GDM1 (cell line): ENCODE data around the gene CXXC5.

ENCODE experiments used
- DNase-seq: peaks from one replicate; lab custom pipeline; 2025; lab: John Stamatoyannopoulos, UW

CXXC5 gene

DNA sequence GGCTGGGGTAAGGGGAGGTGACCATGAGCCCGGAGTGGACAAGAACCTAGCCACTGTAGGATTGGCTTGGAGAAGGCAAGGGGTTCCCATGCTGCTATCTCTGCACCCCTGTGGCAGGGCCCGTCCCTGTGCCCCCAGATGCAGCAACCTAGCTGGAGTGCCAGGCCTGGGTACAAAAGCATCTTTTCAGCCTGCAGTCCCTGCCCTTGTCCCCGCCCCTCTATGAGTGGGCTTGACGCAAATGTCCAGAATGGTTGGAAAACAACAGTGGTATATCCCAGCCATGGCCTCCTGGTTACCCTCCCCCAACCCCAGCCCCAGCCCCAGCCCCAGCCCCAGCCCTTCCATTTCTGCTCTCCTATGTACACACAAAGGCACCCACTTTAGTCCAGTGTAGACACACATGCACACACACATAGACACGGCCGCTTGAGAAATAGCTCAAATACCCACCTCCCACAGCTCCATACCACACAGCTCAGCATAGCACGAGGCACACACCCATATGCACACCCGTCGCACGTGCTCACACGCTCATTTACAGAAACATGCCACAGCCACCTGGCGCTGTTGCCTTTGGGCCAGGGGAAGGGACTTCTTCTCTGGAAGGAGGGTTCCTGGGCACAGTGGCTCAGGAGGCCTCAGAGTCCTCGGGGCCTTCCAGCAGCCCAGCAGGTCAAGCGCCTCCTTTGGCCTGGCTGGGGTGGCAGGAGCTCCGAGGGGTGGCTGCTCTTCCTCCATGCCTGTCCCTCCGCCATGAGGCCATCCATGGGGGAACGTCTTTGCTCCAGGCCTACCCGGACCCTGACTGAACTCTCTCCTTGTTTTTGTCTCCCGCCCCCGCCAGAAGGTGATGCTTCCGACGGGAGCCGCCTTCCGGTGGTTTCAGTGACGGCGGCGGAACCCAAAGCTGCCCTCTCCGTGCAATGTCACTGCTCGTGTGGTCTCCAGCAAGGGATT, 34.1 kb downstream of the CXXC5 start:
- DNase-seq, result no peak

DNA sequence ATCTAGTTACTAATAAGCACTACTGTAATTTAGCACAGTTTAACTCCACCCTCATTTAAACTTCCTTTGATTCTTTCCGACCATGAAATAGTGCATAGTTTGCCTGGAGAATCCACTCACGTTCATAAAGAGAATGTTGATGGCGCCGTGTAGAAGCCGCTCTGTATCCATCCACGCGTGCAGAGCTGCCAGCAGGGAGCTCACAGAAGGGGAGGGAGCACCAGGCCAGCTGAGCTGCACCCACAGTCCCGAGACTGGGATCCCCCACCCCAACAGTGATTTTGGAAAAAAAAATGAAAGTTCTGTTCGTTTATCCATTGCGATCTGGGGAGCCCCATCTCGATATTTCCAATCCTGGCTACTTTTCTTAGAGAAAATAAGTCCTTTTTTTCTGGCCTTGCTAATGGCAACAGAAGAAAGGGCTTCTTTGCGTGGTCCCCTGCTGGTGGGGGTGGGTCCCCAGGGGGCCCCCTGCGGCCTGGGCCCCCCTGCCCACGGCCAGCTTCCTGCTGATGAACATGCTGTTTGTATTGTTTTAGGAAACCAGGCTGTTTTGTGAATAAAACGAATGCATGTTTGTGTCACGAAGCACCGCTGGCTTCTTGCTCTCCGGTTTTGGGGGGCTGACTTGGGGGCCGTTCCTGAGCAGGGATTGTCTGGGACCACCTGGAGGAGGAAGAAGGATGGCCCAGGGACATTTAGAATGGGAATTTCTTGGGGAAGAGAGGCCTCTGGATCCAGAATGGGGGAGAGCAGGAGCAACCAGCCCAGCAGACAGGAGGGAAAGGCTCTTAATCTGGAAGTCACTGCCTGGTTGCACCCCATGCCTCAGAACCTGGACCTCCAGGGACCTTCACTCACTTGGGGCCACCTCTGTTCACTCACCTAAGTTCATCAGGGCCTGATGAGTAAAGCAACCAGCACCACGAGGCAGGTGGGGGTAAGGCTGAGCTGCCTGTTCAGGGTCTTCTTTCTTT, 35.4 kb downstream of the CXXC5 start:
- DNase-seq, result no peak

DNA sequence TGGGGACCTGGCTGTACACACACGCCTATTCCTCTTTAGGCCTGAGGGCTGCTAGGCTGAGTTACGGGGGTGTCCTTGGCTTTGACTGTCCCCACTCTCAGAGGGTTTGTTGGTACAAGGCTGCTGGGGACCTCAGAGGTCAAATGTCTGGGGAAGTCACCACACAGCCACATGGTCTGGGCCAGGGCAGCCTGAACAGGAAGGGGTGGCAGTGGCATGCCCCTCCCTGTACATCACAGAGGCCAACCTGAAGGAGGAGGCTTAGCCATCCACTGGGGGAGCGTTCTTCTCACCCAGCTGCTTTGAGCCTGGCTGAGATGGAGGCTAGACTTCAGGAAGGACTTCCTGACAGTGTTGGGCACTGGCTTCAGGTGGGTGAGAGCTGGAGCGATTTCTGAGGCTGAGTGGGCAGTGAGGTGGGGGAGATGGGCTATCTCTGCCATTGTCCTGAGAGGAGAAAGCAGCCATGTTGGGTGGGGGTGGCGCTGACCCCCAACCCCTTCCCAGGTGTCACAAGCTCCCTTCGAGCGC, 36.3 kb downstream of the CXXC5 start:
- no peak for DNase-seq

DNA sequence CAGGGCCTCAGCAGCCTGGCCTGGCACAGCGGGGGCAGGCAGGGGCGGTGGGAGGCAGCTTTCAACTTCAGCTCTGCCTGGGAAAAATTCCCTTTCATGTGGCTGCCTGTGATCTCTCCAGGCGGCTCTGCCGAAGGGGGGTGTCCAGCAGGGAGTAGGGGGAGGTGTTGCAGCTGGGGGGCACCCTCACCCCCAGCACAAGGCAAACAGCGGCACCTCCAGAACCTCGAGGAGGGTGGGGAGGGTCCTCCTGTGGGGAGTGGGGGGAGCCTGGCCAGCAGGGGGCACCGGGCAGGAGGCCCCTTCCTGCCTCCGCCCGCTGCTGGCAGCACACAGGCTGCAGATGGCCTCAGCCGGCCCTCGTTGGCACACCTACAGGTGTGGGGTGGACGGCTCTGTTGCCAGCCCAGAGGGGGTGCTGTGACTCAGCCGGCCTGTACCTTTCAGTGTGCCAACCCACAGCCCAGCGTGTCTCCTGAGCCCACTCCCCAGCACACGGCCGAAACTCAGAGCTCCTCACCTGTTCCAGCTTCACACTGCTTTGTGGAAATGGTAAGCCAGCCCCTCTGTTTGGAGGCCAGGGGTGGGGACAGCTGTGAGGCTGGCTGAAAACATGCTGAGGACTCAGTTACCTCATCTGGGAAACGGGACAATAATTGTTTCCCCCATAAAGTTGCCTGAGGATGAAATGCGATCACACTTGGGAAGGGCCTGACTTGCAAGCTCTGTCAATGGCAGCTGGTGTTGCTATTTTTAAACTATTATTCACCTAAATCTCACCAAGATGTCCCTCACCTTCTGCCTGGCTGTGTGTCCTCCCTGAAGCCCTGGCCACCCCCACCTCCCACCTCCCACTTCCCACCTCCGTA, 37.0 kb downstream of the CXXC5 start:
- no peak for DNase-seq

DNA sequence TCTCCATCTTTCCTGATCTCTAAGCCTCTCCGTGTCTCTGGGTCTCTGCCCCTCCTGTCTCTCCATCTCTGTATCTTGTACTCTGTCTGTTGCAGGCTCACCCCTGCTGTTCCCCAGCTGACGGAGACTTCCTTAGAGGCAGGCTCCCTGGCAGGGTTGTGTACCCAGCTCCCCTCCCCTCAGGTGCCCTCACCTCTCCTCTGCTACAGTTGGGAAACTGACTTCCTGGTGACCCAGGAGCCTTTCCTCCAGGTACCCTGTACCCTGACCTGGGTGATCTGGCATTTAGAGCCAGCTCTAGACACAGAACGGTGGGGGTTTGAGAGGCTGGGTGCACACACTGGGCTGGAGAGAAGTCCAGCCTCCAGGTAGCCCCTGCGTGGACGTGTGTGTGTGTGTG, 37.7 kb downstream of the CXXC5 start:
- DNase-seq, result no peak

DNA sequence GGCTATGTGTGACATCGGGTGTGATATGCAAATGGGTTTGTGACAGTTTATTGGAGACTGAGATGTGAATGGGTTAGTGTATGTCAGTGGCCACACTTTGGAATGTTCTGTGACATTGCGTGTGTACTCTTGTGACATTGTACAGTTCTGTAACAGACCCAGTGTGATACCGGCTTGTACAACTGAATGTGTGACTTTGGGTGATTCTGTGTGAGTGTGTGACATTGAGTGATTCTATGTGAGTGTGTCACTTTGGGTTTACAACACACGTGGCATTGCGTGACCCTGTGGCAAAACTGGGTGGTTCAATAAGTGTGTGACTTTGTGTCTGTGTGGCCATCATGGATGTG, 38.2 kb downstream of the CXXC5 start:
- no peak for DNase-seq

DNA sequence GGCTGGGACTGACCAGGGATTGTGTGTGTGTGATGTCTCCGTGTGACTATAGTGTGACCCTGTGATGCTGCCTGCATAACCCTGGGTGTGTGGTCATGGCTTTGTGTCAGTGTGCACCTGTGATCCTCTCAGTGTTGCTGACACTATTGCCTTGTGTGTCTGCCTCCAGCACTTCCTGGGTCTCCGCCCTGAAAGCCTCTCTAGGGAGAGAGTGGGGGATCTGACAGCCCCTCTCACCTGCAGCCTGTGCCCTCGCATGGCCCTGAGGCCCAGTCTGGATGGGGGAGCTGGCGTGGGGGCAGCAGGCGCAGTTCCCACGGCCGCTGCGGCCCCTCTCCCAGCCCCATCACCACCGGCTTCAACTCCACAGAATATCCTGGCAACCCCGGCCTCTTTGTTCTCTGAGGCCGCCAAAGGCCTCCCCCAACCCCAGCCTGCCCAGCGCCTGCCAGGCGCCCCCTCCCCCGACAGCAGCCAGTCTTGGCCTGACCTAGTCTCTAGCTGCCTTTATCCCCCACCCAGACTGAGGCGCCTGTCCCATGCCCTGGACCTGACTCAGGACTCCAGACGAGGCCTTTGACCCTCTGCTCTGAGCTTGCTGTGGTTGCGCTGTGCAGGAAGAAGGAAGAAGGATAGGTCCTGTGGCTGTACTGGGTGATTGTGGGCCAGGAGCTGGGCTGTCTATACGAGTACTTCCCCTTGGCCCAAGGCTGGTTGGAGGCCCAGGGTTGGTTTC, 38.7 kb downstream of the CXXC5 start:
- no peak for DNase-seq

DNA sequence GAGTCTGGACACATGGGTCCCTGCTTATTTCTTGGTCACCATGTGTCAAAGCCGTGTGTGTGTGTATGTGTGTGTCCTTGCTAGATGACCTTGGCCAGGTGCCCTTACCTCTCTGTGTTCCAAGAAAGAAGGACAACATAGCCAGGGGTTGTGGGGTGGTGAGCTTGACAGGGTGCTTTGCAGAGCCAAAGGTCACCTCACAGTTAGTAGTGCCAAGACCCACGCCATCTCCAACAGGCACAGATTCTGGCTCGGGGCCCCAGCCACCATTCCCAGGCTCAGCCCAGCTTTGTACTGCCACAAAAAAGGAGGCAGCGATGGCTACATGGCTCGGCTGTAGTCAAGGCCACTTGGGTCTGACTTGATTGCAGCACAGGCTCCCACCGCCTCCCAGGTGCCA, 39.5 kb downstream of the CXXC5 start:
- no peak for DNase-seq

DNA sequence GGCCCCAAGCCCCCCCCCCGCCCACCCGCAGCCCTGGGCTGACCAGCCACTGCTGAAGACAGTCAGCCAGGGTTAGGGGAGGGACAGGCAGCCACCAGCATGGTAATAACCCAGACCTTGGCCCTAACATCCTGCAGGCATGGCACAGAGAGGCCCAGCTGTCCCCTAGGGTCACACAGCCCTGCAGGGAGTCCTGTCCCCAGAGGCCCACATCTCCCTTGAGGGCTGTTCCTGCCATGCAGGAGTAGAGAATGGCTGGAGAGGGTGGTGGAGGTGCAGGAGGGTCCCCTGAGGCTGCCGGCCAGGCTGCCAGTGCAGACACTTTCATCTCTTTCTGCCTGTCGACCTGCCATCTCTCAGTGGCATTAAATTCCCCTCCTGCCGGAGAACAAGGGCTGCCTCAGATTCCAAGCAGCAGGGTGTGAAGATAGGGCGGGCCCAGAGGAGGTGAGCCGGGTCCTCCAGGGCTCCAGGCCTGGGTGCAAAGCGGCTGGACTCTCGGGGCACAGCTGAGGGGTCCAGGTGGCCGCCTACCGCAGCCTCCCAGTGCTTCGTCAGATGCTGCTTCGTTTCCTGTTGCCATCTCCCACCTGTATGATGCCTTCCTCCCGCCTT, 40.0 kb downstream of the CXXC5 start:
- no peak for DNase-seq

DNA sequence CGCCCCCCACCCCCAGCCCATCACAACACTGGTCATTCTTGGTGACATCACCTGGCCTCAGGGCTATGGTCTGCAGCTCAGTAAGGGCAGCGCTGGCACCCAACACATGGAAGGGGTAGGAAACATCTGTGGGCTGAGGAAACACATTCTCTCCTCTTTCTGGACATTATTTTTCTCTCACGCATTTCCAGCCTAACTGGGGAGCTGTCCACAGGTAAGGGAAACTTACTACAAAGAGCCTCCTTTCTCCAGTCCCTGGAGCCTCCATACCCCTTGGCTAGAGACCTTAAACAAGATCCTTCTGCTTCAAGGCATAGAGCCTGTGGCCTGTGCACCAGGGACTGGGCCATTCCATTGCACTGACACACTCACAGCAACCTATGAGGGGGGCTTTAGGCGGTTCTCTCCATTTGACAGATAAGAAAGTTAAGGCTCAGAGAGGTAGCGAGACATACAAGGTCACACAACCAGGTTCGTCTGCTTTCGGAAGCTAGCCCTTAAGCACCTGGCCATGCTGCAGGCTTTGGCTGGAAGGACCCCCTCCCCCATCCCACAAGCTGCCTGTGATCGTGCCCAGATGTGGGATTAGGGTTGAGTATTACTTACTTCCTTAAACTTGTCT, 40.7 kb downstream of the CXXC5 start:
- no peak for DNase-seq

DNA sequence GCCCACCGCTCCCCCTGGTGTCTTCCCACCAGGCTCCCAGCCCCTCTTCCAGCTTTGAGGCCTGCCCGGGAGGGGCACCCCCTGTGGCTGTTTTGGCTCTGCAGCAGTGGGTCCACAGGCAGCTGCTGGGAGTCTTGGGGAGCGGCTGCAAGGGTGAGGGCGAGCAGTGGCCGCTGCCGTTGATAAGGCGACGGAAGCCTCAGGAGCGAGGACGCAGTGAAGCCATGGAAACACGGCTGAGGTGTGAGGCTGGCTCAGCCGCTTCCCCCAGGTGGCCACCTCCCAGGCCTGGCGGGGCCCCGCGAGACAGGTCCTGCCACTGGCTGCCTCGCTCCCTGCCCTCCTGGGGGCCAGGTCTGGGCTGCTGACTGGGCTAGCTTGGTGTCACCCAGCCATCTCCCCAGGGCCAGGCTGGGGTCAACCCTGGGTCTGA, 41.5 kb downstream of the CXXC5 start:
- DNase-seq, result no peak

DNA sequence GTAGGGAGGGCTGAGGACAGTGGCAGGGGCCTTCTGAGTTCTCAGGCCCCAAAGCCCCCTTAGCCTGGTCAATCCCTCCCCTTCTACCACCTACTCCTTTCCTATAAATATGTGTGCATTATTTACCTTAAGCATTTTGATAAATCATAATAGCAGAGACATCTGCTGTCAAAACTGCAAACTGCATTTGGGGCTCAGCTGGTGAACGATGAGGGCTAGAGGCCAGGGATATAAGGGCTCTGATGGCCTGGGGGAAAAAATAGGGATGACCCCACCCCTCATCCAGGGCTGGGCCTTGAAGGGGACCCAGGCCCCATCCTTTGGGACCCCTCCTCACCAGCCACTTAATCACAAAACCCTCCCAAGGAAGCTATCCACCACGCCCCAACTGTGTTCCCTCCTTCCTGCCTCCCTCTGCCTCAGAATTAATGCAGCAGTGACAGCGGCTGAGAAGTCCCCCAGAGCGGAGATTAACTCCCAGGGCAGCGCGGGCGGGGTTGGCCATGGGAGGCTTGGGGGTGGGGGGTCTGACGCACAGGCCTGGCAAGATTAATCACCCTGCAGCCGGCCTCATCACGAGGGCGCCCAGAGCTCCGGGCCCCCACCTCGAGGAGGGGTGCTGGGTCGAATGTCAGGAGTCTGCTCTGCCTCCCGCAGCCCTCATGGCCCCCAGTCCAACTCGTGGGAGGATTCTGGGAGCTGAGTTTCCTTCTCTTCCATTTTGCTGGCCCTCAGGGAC, 42.1 kb downstream of the CXXC5 start:
- no peak for DNase-seq

DNA sequence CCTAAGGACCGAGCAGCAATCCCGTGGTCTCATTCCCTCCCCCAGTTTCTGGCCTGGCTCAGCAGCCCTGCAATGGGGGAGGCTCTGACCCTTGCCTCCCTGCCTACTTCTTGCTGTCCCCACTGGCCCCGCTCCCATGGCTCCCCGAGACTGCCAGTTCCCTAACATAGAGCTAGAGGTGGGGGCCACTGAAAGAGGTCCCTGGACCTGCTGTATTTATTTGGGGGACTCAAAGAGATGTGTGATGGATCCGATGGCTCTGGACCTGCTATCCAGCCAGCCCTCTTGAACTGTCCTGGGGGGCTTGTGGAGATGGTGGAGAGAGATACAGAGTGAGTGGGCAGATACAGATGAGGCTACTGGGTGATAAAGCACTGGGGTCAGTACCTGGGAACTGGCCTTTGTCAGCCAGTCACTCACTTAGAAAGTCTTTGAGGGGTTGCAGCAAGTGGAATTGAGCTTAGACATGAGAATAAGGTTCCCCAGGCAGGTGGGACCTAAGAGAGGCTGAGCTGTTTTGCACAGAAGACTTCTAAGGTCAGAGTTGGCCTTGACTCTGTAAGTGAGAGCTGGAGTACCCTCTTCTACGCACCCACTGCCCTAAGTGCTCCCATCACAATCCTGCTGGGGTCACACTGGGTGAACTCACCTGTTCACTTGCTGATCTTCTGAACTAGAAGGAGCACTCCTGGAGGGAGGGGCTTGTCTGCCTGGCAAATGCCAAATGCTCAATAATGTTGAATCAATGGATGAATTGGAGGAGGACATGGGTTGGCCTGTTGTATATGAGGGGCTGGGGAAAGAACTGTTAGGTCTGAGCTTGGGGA, 42.9 kb downstream of the CXXC5 start:
- DNase-seq, result no peak

DNA sequence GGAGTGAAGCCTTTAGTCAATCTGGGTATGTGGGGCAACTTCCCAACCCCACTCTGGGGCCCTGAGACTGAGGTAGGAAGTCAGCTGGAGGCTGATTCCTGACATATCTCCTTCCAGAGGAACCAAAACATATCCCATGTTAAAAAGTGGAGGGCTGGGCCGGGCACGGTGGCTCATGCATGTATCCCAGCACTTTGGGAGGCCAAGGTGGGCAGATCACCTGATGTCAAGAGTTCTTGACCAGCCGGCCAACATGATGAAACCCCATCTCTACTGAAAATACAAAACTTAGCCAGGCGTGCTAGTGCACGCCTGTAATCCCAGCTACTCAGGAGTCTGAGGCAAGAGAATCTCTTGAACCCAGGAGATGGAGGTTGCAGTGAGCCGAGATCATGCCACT, 44.0 kb downstream of the CXXC5 start:
- DNase-seq, result no peak

DNA sequence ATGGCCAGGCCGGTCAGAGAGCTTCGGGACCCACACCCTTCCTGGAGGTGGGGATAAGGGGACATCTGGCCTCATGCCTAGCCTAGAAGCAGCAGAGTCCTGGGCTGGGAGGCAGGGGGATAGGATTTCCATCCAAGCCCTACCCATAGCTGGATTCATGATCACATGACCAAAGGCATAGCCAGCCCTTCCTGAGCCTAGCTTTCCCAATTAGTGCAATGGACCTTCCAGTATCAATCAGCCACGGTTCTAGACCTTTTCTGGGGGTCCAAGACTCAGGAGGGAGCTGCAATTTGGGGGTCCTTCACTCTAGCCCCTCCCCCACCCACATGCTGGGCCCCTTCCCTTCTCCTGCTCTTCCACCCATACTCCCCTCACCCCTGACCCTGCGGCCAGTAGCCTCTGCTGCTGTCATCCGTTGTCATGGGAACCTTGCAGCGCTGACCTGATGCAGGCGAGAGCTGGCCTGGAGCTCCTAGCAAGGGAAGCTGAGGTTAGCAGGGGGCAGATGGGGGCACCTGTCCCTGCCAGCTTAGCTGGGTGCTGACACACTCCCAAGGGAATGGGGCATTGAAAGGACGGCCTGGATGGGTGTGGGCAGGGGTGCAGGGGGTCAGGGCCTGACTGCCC, 44.6 kb downstream of the CXXC5 start:
- no peak for DNase-seq

DNA sequence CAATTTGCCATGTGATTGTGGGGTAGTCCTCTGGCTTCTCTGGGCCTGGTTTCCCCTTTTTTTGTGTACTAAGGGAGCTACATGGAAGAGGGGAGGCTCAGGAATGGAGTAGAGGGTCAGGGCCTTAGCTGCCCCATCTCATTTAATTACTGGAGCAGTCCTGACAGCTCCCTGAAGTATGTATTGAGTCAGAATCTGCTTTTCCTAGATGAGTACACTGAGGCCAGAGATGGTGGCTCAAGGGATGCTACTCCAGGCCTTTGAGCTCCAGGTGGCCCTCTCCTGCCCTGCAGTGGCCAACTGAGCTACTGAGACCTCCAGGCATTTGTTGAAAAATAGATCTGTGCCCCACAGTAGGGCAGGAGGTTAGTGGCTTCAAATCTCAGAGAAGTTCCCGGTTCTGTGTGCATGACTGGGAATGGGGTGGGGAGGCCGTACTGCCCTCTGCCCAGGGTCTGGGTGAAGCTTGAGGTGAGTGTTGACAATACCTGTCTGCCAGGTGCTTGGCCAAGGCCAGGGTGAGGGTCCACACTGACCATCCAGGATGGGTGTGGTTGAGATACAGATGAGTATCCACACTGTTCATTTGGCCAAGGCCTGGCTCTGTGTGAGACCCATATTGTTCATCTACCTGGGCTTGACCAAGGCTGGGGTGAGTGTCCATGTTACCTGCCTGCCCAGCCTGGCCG, 45.7 kb downstream of the CXXC5 start:
- no peak for DNase-seq

DNA sequence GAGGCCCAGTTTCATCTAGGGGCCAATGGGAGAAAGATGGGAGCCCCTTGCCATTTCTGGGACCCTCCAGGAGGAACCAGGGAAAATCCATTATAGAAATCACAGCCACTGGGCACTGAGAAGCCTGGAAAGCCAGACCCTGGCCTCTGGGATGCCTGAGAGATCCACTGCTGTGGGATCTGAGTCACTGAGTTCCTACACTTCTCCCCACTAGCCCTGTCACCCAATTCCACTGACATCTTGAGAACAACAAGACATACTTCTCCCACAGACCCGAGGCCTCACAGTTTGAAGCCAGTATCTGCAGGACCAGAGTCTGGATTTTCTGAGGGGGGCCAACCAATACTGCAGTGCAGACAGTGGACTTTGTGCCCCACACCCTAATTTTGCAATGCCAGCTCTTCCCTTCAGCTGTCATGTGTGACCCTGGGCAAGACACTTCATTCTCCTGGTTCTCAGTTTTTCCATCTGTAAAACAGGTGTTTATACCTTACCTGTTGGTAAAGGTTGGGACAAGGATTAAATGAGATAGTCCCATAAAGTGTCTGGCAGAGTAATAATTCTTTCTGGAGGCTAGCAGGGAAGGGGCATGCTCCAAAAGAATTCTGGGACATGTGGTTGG, 46.5 kb downstream of the CXXC5 start:
- DNase-seq, result no peak
